ENCODE data around the gene PRM1. TPM values are rescaled to one million over a fixed set of nuclear protein-coding genes. Genes with fewer than 3 reads are reported as not detected.

The PRM1 gene
- total and polyA plus RNA-seq, 2 of the 13 experiments (the other 11 are each of a cell fraction or from before 2014, with no cell fraction given): not detected

DNA sequence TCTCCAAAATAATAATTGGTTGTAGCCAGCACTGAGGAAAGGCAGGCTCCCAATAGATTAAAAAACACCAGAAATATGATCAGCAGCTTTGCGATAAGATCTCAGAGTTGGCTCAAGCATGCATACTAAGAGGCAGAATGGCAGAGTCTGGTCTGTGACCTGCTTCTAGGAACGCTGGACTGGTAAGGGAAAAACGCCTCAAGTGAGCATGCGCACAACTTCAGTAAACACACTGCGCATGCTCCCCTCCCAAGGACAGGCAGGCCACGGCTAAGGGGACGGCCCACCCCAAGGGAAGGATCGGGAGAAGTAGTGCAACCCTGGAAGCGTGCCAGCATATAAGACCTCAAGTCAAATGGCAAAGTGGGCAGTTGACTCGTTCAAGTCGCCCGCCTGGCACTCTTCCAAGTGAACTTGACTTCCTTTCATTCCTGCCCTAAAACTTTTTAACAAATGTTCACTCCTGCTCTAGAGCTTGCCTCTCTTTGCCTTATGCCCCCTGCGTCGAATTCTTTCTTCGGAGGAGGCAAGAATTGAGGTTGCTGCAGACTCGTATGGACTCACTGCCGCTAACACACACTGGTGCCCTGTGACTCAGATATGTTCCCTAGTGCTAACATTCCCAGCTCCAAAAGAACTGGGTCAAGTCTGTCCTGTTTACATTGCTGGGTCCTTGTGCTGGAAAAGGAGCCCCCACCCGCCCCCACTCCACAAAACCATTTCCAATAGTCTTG is 22.4 kb upstream of the PRM1 start (continued):
- TF ChIP-seq, protein P1, sequence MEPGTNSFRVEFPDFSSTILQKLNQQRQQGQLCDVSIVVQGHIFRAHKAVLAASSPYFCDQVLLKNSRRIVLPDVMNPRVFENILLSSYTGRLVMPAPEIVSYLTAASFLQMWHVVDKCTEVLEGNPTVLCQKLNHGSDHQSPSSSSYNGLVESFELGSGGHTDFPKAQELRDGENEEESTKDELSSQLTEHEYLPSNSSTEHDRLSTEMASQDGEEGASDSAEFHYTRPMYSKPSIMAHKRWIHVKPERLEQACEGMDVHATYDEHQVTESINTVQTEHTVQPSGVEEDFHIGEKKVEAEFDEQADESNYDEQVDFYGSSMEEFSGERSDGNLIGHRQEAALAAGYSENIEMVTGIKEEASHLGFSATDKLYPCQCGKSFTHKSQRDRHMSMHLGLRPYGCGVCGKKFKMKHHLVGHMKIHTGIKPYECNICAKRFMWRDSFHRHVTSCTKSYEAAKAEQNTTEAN (CRISPR knock-in tag; conservative IDR thresholded peaks at IDR 0.05): no peak
- TF ChIP-seq CCAR2 (optimal IDR thresholded peaks at IDR 0.05; ENCODE audit: low read depth, low read length) (no peak), ZFAT (CRISPR knock-in tag; conservative IDR thresholded peaks at IDR 0.05) (no peak), KDM5B (CRISPR knock-in tag; IDR thresholded peaks at IDR 0.05; ENCODE audit: borderline replicate concordance) (0 out of 2 replicates have a peak, but pooled peaks have one; percentile 7), CBFB (CRISPR knock-in tag; IDR thresholded peaks at IDR 0.05) (0 out of 2 replicates have a peak, but pooled peaks have one; percentile 46), ZNF672 (CRISPR knock-in tag; IDR thresholded peaks at IDR 0.05) (no peak), RXRB (CRISPR knock-in tag; IDR thresholded peaks at IDR 0.05; ENCODE audit: borderline replicate concordance) (no peak), ZSCAN25 (CRISPR knock-in tag; IDR thresholded peaks at IDR 0.05) (no peak), TOE1 (CRISPR knock-in tag; IDR thresholded peaks at IDR 0.05) (no peak), ZNF33A (CRISPR knock-in tag; IDR thresholded peaks at IDR 0.05; ENCODE audit: borderline replicate concordance) (no peak), RBAK (CRISPR knock-in tag; IDR thresholded peaks at IDR 0.05) (no peak), JARID2 (CRISPR knock-in tag; IDR thresholded peaks at IDR 0.05; ENCODE audit: insufficient replicate concordance) (no peak), GTF3A (CRISPR knock-in tag; conservative IDR thresholded peaks at IDR 0.05) (no peak), HDAC6 (IDR thresholded peaks at IDR 0.05; ENCODE audit: low read depth, low read length) (no peak), ZNF713 (CRISPR knock-in tag; IDR thresholded peaks at IDR 0.05) (no peak), SRY (CRISPR knock-in tag; IDR thresholded peaks at IDR 0.05) (no peak), IRF2 (CRISPR knock-in tag; IDR thresholded peaks at IDR 0.05) (0 out of 2 replicates have a peak, but pooled peaks have one; percentile 17), SNRNP70 (IDR thresholded peaks at IDR 0.05; ENCODE audit: low read depth, low read length) (no peak)
- TF ChIP-seq, protein P2, sequence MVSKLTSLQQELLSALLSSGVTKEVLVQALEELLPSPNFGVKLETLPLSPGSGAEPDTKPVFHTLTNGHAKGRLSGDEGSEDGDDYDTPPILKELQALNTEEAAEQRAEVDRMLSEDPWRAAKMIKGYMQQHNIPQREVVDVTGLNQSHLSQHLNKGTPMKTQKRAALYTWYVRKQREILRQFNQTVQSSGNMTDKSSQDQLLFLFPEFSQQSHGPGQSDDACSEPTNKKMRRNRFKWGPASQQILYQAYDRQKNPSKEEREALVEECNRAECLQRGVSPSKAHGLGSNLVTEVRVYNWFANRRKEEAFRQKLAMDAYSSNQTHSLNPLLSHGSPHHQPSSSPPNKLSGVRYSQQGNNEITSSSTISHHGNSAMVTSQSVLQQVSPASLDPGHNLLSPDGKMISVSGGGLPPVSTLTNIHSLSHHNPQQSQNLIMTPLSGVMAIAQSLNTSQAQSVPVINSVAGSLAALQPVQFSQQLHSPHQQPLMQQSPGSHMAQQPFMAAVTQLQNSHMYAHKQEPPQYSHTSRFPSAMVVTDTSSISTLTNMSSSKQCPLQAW (CRISPR knock-in tag; IDR thresholded peaks at IDR 0.05): no peak
- TF ChIP-seq, protein P3, sequence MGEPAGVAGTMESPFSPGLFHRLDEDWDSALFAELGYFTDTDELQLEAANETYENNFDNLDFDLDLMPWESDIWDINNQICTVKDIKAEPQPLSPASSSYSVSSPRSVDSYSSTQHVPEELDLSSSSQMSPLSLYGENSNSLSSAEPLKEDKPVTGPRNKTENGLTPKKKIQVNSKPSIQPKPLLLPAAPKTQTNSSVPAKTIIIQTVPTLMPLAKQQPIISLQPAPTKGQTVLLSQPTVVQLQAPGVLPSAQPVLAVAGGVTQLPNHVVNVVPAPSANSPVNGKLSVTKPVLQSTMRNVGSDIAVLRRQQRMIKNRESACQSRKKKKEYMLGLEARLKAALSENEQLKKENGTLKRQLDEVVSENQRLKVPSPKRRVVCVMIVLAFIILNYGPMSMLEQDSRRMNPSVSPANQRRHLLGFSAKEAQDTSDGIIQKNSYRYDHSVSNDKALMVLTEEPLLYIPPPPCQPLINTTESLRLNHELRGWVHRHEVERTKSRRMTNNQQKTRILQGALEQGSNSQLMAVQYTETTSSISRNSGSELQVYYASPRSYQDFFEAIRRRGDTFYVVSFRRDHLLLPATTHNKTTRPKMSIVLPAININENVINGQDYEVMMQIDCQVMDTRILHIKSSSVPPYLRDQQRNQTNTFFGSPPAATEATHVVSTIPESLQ (CRISPR knock-in tag; conservative IDR thresholded peaks at IDR 0.05): no peak
- TF ChIP-seq, protein P4, sequence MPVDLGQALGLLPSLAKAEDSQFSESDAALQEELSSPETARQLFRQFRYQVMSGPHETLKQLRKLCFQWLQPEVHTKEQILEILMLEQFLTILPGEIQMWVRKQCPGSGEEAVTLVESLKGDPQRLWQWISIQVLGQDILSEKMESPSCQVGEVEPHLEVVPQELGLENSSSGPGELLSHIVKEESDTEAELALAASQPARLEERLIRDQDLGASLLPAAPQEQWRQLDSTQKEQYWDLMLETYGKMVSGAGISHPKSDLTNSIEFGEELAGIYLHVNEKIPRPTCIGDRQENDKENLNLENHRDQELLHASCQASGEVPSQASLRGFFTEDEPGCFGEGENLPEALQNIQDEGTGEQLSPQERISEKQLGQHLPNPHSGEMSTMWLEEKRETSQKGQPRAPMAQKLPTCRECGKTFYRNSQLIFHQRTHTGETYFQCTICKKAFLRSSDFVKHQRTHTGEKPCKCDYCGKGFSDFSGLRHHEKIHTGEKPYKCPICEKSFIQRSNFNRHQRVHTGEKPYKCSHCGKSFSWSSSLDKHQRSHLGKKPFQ (CRISPR knock-in tag; IDR thresholded peaks at IDR 0.05; ENCODE audit: insufficient replicate concordance): no peak
- TF ChIP-seq, protein P5, sequence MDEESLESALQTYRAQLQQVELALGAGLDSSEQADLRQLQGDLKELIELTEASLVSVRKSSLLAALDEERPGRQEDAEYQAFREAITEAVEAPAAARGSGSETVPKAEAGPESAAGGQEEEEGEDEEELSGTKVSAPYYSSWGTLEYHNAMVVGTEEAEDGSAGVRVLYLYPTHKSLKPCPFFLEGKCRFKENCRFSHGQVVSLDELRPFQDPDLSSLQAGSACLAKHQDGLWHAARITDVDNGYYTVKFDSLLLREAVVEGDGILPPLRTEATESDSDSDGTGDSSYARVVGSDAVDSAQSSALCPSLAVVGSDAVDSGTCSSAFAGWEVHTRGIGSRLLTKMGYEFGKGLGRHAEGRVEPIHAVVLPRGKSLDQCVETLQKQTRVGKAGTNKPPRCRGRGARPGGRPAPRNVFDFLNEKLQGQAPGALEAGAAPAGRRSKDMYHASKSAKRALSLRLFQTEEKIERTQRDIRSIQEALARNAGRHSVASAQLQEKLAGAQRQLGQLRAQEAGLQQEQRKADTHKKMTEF (CRISPR knock-in tag; IDR thresholded peaks at IDR 0.05): no peak
